PC-9 (cell line): Measurements from ENCODE around the gene RAB11FIP5.

Experiments used
- CTCF ChIP-seq: fragments of 200-600 bp; sonication (generic); conservative IDR thresholded peaks from 2 replicates; pipeline ENCODE4 v1.6.1; 2017; ENCODE audit warnings: mixed run types, antibody characterized with exemption, mild to moderate bottlenecking, moderate library complexity
- EZH2 ChIP-seq: fragments of 200-600 bp; sonication (generic); IDR thresholded peaks from 2 replicates; pipeline ENCODE4 v1.8.0; 2017; ENCODE audit warnings: antibody characterized with exemption, low read depth

GRCh38 chr2:73084971-73085370, 27.8 kb downstream of the RAB11FIP5 start:
- TF ChIP-seq EZH2 (no peak), CTCF (no peak)
